ENCODE results near the gene CDH12. TPM values are rescaled to one million over a fixed set of nuclear protein-coding genes. Genes with fewer than 3 reads are reported as not detected.

CDH12 gene
- total RNA-seq, 4 donors from 2014 or later, result 0.12 TPM; not detected in 3

- Histone ChIP-seq H3K27ac (no peak overlapping the region), H3K36me3 (no peaks in the 10 kb centered on the region), H3K27me3 (no peaks in the 10 kb centered on the region), H3K4me3 (no peak overlapping the region), H3K9me3 (no peaks in the 10 kb centered on the region), H3K4me1 (no peaks in the 10 kb centered on the region)
- TF ChIP-seq POLR2A (IDR thresholded peaks at IDR 0.05), result no peak
- no peak for TF ChIP-seq POLR2AphosphoS5 (IDR thresholded peaks at IDR 0.05)
- no peak for TF ChIP-seq CTCF (IDR thresholded peaks at IDR 0.05)
- TF ChIP-seq EP300 (IDR thresholded peaks at IDR 0.05), result no peak
- ATAC-seq, result no peak
- 36 to 50% methylated on average over 4 of the region's 4 CpGs for WGBS, 2 donors (ENCODE audit: low coverage in 1 of 2)
Measured at GRCh38 chr5:22250528-22250927, 602.6 kb downstream of the CDH12 start.

- Histone ChIP-seq H3K27me3 (no peaks in the 10 kb centered on the region), H3K36me3 (no peaks in the 10 kb centered on the region), H3K4me1 (no peaks in the 10 kb centered on the region), H3K27ac (no peak overlapping the region), H3K4me3 (no peak overlapping the region), H3K9me3 (no peaks in the 10 kb centered on the region)
- 29 to 61% methylated on average over 7 of the region's 7 CpGs for WGBS, 2 donors (ENCODE audit: low coverage in 1 of 2)
- no peak for TF ChIP-seq POLR2A (IDR thresholded peaks at IDR 0.05)
- no peak for TF ChIP-seq CTCF (IDR thresholded peaks at IDR 0.05)
- TF ChIP-seq EP300 (IDR thresholded peaks at IDR 0.05), result no peak
- TF ChIP-seq POLR2AphosphoS5 (IDR thresholded peaks at IDR 0.05), result no peak
- ATAC-seq, result no peak
Measured at GRCh38 chr5:22249209-22249729, 603.9 kb downstream of the CDH12 start.

- H3K27me3 ChIP-seq, result no peaks in the 10 kb centered on the region
- H3K4me3 ChIP-seq, result no peak overlapping the region
- H3K9me3 ChIP-seq, result no peaks in the 10 kb centered on the region
- TF ChIP-seq POLR2AphosphoS5 (IDR thresholded peaks at IDR 0.05), result no peak
- no peak for TF ChIP-seq EP300 (IDR thresholded peaks at IDR 0.05)
- TF ChIP-seq POLR2A (IDR thresholded peaks at IDR 0.05), result no peak
- no peak for TF ChIP-seq CTCF (IDR thresholded peaks at IDR 0.05)
- no peaks in the 10 kb centered on the region for H3K4me1 ChIP-seq
- H3K27ac ChIP-seq, result no peak overlapping the region
- H3K36me3 ChIP-seq, result no peaks in the 10 kb centered on the region
- ATAC-seq, result no peak
Measured at GRCh38 chr5:22245770-22246169, 607.4 kb downstream of the CDH12 start.

GRCh38 chr5:22242532-22242931 is 610.6 kb downstream of the CDH12 start:
- Histone ChIP-seq H3K4me3 (no peak overlapping the region), H3K36me3 (no peaks in the 10 kb centered on the region), H3K4me1 (no peaks in the 10 kb centered on the region), H3K27ac (no peak overlapping the region), H3K27me3 (no peaks in the 10 kb centered on the region), H3K9me3 (no peaks in the 10 kb centered on the region)
- WGBS, 2 donors (ENCODE audit: low coverage in 1 of 2), result 65 to 100% methylated on average over 2 to 4 of the region's 4 CpGs
- ATAC-seq, result no peak
- TF ChIP-seq POLR2A (IDR thresholded peaks at IDR 0.05) (no peak), CTCF (IDR thresholded peaks at IDR 0.05) (no peak), EP300 (IDR thresholded peaks at IDR 0.05) (no peak), POLR2AphosphoS5 (IDR thresholded peaks at IDR 0.05) (no peak)

GRCh38 chr5:22238047-22238446 is 615.1 kb downstream of the CDH12 start:
- 20 to 44% methylated on average over 1 of the region's 1 CpG for WGBS, 2 donors (ENCODE audit: low coverage in 1 of 2)
- ATAC-seq, result no peak

More at GRCh38 chr5:22238047-22238446, 615.1 kb downstream of the CDH12 start:
- Histone ChIP-seq H3K36me3 (no peaks in the 10 kb centered on the region), H3K27ac (no peak overlapping the region), H3K4me3 (no peak overlapping the region), H3K9me3 (no peaks in the 10 kb centered on the region), H3K4me1 (no peaks in the 10 kb centered on the region), H3K27me3 (no peaks in the 10 kb centered on the region)
- no peak for TF ChIP-seq POLR2AphosphoS5 (IDR thresholded peaks at IDR 0.05)
- TF ChIP-seq EP300 (IDR thresholded peaks at IDR 0.05), result no peak
- TF ChIP-seq CTCF (IDR thresholded peaks at IDR 0.05), result no peak
- no peak for TF ChIP-seq POLR2A (IDR thresholded peaks at IDR 0.05)

Data from gastroesophageal sphincter (tissue), 4 donors.